Astrocyte (in vitro differentiated cells and primary cell): ENCODE data around the gene CFAP99. TPM values are rescaled to one million over a fixed set of nuclear protein-coding genes. Genes with fewer than 3 reads are reported as not detected.

ENCODE experiments used
- DNase-seq: peaks from one replicate; pipeline ENCODE4 v3.0.0-alpha.2; 2010; ENCODE audit warnings: low read depth
- FAIRE-seq: peaks from 2 replicates; lab custom pipeline; 2011; peaks lifted over from hg19 to GRCh38; lab: Jason Lieb, UNC
- H2AFZ ChIP-seq: 2 replicates; pipeline ENCODE4 v1.6.0; 2012; ENCODE audit warnings: low read depth, low read length, inconsistent platforms
- H3K27ac ChIP-seq: 2 replicates; pipeline ENCODE4 v1.5.1; 2011; ENCODE audit warnings: low read depth, low read length, inconsistent platforms
- H3K27me3 ChIP-seq: 2 replicates; pipeline ENCODE4 v1.6.0; 2011; ENCODE audit warnings: low read length, inconsistent platforms; ENCODE audit not compliant: insufficient read depth
- H3K36me3 ChIP-seq: 2 replicates; pipeline ENCODE4 v1.5.1; 2011; ENCODE audit warnings: low read length, inconsistent platforms; ENCODE audit not compliant: insufficient read depth
- H3K4me1 ChIP-seq: 2 replicates; pipeline ENCODE4 v1.5.1; 2011; ENCODE audit warnings: low read length, inconsistent platforms; ENCODE audit not compliant: insufficient read depth
- H3K4me2 ChIP-seq: 2 replicates; pipeline ENCODE4 v1.6.0; 2012; ENCODE audit warnings: low read length, inconsistent platforms
- H3K4me3 ChIP-seq: 2 replicates; pipeline ENCODE4 v1.5.1; 2011; ENCODE audit warnings: low read depth, mild to moderate bottlenecking, low read length, inconsistent platforms; ENCODE audit not compliant: insufficient read depth
- H3K79me2 ChIP-seq: 2 replicates; pipeline ENCODE4 v1.6.0; 2012; ENCODE audit warnings: mild to moderate bottlenecking, low read length, inconsistent platforms; ENCODE audit not compliant: insufficient read depth
- H3K9ac ChIP-seq: 2 replicates; pipeline ENCODE4 v1.6.0; 2012; ENCODE audit warnings: mild to moderate bottlenecking, low read length, inconsistent platforms
- H3K9me3 ChIP-seq: 2 replicates; pipeline ENCODE4 v1.5.1; 2012; ENCODE audit warnings: low read depth, mild to moderate bottlenecking, low read length, inconsistent platforms; ENCODE audit not compliant: insufficient read depth
- H4K20me1 ChIP-seq: 2 replicates; pipeline ENCODE4 v1.6.0; 2012; ENCODE audit warnings: low read length, inconsistent platforms; ENCODE audit not compliant: insufficient read depth
- H3K27ac Mint-ChIP-seq: one replicate; pipeline ENCODE4 v1.8.0; 2021; ENCODE audit warnings: mild to moderate bottlenecking, mixed read lengths; ENCODE audit not compliant: unreplicated experiment
- H3K27me3 Mint-ChIP-seq: one replicate; pipeline ENCODE4 v1.8.0; 2021; ENCODE audit warnings: low read depth, mixed read lengths; ENCODE audit not compliant: unreplicated experiment
- H3K36me3 Mint-ChIP-seq: one replicate; pipeline ENCODE4 v1.8.0; 2021; ENCODE audit warnings: low read depth, mixed read lengths; ENCODE audit not compliant: unreplicated experiment
- H3K4me1 Mint-ChIP-seq: one replicate; pipeline ENCODE4 v1.8.0; 2021; ENCODE audit warnings: low read depth, mixed read lengths; ENCODE audit not compliant: unreplicated experiment
- H3K4me3 Mint-ChIP-seq: one replicate; pipeline ENCODE4 v1.8.0; 2021; ENCODE audit warnings: mild to moderate bottlenecking, moderate library complexity, mixed read lengths; ENCODE audit not compliant: unreplicated experiment
- H3K9me3 Mint-ChIP-seq: one replicate; pipeline ENCODE4 v1.8.0; 2021; ENCODE audit warnings: mild to moderate bottlenecking, mixed read lengths; ENCODE audit not compliant: unreplicated experiment
- EZH2 ChIP-seq: IDR thresholded peaks from 2 replicates; pipeline ENCODE4 v1.6.1; 2012; ENCODE audit warnings: mild to moderate bottlenecking, low read length, inconsistent platforms; ENCODE audit not compliant: insufficient read depth
- total RNA-seq: library from RNA; stranded (reverse); gene quantifications from 2 replicates; pipeline ENCODE4 v1.2.1, GENCODE V29; 2021
- TF ChIP-seq, protein P1 (sequence below): IDR thresholded peaks from 2 replicates; pipeline ENCODE4 v1.5.1; 2011; ENCODE audit warnings: low read depth, mild to moderate bottlenecking, inconsistent platforms, low read length, moderate library complexity; ENCODE audit not compliant: insufficient read depth

CFAP99 gene
- total RNA-seq, 1 donor from 2014 or later = not detected

DNA sequence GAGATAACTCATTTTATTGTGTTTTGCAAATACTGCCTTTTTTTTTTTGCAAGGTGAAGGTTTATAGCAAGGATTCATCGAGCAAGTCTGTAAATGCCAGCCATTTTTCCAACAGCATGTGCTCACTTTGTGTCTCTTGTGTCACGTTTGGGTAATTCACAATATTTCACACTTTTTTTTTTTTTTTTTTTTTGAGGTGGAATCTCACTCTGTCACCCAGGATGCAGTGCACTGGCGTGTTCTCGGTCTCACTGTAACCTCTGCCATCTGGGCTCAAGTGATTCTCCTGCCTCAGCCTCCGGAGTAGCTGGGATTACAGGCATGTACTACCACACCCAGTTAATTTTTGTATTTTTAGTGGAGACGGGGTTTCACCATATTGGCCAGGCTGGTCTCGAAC is 52.0 kb downstream of the CFAP99 start:
- Histone ChIP-seq H3K4me3 (peak overlapping the region; percentile 95), H3K79me2 (peaks cover 81% of the 10 kb centered on the region), H3K4me1 (peaks cover 16% of the 10 kb centered on the region), H3K36me3 (peaks cover 8% of the 10 kb centered on the region), H2AFZ (no peak overlapping the region), H3K27me3 (no peaks in the 10 kb centered on the region), H3K27ac (no peak overlapping the region), H3K9me3 (no peaks in the 10 kb centered on the region), H4K20me1 (peaks cover 58% of the 10 kb centered on the region), H3K4me2 (peak overlapping the region; percentile 89), H3K9ac (peak overlapping the region; percentile 92)
- no peak for DNase-seq
- Mint-ChIP-seq H3K4me3 (peak overlapping the region; percentile 99), H3K27me3 (no peaks in the 10 kb centered on the region), H3K9me3 (peaks cover 4% of the 10 kb centered on the region), H3K4me1 (peaks cover 11% of the 10 kb centered on the region), H3K27ac (peak overlapping the region; percentile 69), H3K36me3 (peaks cover 32% of the 10 kb centered on the region)
- TF ChIP-seq, protein P1, sequence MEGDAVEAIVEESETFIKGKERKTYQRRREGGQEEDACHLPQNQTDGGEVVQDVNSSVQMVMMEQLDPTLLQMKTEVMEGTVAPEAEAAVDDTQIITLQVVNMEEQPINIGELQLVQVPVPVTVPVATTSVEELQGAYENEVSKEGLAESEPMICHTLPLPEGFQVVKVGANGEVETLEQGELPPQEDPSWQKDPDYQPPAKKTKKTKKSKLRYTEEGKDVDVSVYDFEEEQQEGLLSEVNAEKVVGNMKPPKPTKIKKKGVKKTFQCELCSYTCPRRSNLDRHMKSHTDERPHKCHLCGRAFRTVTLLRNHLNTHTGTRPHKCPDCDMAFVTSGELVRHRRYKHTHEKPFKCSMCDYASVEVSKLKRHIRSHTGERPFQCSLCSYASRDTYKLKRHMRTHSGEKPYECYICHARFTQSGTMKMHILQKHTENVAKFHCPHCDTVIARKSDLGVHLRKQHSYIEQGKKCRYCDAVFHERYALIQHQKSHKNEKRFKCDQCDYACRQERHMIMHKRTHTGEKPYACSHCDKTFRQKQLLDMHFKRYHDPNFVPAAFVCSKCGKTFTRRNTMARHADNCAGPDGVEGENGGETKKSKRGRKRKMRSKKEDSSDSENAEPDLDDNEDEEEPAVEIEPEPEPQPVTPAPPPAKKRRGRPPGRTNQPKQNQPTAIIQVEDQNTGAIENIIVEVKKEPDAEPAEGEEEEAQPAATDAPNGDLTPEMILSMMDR = no peak
- TF ChIP-seq EZH2 = no peak
- no peak for FAIRE-seq

DNA sequence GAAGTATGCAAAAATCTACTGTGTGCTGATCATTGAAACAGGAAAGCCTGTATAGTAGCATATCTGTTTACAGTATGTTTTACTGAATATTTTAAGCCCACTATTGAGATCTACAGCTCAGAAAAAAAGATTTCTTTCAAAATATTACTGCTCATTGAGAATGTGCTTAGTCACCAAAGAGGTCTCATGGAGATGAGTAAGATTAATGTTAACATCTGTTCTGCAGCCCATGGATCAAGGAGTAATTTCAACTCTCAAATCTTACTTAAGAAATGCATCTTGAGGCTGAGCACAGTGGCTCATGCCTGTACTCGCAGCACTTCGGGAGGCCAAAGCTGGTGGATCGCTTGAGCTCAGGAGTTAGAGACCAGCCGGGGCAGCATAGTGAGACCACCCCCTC is 53.4 kb downstream of the CFAP99 start:
- Mint-ChIP-seq H3K4me3 (peak overlapping the region; percentile 52), H3K4me1 (peaks cover 14% of the 10 kb centered on the region), H3K9me3 (peaks cover 4% of the 10 kb centered on the region), H3K36me3 (peaks cover 37% of the 10 kb centered on the region), H3K27me3 (no peaks in the 10 kb centered on the region), H3K27ac (no peak overlapping the region)
- Histone ChIP-seq H3K4me1 (peaks cover 16% of the 10 kb centered on the region), H3K4me2 (no peak overlapping the region), H4K20me1 (peaks cover 72% of the 10 kb centered on the region), H3K27me3 (no peaks in the 10 kb centered on the region), H3K27ac (no peak overlapping the region), H3K79me2 (peaks cover 95% of the 10 kb centered on the region), H2AFZ (no peak overlapping the region), H3K36me3 (peaks cover 8% of the 10 kb centered on the region), H3K4me3 (no peak overlapping the region), H3K9me3 (no peaks in the 10 kb centered on the region), H3K9ac (no peak overlapping the region)
- no peak for FAIRE-seq
- no peak for TF ChIP-seq EZH2
- TF ChIP-seq, protein P1 = no peak
- DNase-seq = peak; percentile 21

DNA sequence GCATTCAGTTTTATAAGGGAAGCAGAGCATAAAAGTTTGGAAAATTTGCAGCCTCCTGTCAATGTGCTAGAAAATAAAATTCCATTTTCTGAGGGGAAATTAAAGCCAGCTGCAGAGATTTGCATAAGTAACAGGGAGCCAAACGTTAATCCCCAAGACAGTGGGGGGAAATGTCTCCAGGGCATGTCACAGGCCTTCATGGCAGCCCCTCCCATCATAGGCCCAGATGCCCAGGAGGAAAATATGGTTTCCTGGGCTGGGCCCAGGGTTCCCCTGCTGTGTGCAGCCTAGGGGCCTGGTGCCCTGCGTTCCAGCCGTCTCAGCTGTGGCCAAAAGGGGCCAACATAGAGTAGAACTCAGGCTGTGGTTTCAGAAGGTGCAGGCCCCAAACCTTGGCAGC is 59.5 kb downstream of the CFAP99 start:
- peaks cover 18% of the 10 kb centered on the region for H3K36me3 Mint-ChIP-seq
- no peak overlapping the region for H3K4me3 ChIP-seq
- H3K4me1 ChIP-seq = peaks cover 11% of the 10 kb centered on the region
- no peak for FAIRE-seq
- peak overlapping the region; percentile 34 for H3K4me3 Mint-ChIP-seq
- peaks cover 99% of the 10 kb centered on the region for H3K79me2 ChIP-seq
- no peak overlapping the region for H3K27ac Mint-ChIP-seq
- H3K4me2 ChIP-seq = no peak overlapping the region
- no peaks in the 10 kb centered on the region for H3K9me3 Mint-ChIP-seq
- H3K4me1 Mint-ChIP-seq = peaks cover 20% of the 10 kb centered on the region
- H3K27me3 ChIP-seq = no peaks in the 10 kb centered on the region
- H2AFZ ChIP-seq = no peak overlapping the region
- no peaks in the 10 kb centered on the region for H3K36me3 ChIP-seq
- no peak for TF ChIP-seq EZH2
- TF ChIP-seq, protein P1 = no peak
- peaks cover 98% of the 10 kb centered on the region for H4K20me1 ChIP-seq
- no peak overlapping the region for H3K27ac ChIP-seq
- no peak for DNase-seq
- H3K27me3 Mint-ChIP-seq = no peaks in the 10 kb centered on the region
- H3K9me3 ChIP-seq = no peaks in the 10 kb centered on the region
- H3K9ac ChIP-seq = no peak overlapping the region
